NOMO-1 treated with DMSO at 0.1 percent for 48 hours (cell line): ENCODE results near the gene CAPN1.
A peak's percentile ranks its signal among the peaks of the same experiment; 100 is the strongest.
"Not testable (repeated sequence)": the region's sequence is repeated elsewhere in the genome, so short reads cannot be mapped to it uniquely, and the experiment has no call there.

Source experiments
- DNase-seq: peaks from one replicate; lab custom pipeline; 2025; ENCODE audit not compliant: unreplicated experiment; lab: John Stamatoyannopoulos, UW

The CAPN1 gene

DNA sequence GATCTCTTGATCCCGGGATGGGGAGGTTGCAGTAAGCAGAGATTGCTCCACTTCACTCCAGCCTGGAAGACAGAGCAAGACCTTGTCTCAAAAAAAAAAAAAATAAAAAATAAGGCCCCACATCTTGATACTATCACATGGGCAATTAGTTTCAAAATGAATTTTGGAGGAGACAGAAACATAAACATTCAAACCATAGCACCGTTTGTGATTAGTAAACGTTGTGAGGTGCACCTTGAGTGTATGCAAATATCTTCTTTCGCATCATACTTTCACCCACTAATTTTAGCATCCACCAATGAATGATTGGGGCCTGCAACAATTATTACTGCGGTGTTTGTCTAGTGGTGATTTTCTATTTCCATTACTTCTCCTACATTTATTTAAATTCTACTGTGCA is 22.7 kb upstream of the CAPN1 start:
- DNase-seq: no peak

DNA sequence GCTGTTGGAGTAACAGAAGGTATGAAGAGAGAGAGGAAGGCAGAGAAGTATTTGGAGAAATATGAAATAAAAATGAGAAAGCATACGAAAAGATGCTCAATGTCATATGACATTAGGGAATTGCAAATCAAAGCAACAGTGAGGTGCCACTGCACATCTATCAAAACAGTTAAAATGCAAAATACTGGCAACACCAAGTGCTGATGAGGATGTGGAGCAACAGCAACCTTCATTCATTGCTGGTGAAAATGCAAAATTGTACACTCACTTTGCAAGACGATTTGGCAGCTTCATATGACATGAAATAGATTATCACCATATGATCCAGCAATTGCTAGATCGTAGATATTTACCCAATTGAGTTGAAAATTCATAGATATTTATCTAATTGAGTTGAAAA is 21.1 kb upstream of the CAPN1 start:
- no peak for DNase-seq

DNA sequence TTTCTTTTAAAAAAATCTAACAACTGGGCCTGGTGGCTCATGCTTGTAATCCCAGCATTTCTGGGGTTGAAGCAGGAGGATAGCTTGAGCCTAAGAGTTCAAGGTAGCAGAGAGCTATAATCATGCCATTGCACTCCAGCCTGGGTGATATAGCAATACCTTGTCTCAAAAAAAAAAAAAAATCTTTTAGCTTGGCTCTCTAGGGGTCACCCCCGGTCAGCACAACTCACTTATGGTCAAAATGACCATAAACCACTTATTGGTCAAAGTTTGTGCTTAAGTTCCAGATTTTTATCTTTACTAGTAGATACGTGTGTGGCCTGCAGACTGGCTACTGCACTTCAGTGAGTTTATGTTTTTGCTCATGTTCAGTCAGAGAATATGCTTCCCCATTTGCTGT is 18.0 kb upstream of the CAPN1 start:
- DNase-seq: no peak

DNA sequence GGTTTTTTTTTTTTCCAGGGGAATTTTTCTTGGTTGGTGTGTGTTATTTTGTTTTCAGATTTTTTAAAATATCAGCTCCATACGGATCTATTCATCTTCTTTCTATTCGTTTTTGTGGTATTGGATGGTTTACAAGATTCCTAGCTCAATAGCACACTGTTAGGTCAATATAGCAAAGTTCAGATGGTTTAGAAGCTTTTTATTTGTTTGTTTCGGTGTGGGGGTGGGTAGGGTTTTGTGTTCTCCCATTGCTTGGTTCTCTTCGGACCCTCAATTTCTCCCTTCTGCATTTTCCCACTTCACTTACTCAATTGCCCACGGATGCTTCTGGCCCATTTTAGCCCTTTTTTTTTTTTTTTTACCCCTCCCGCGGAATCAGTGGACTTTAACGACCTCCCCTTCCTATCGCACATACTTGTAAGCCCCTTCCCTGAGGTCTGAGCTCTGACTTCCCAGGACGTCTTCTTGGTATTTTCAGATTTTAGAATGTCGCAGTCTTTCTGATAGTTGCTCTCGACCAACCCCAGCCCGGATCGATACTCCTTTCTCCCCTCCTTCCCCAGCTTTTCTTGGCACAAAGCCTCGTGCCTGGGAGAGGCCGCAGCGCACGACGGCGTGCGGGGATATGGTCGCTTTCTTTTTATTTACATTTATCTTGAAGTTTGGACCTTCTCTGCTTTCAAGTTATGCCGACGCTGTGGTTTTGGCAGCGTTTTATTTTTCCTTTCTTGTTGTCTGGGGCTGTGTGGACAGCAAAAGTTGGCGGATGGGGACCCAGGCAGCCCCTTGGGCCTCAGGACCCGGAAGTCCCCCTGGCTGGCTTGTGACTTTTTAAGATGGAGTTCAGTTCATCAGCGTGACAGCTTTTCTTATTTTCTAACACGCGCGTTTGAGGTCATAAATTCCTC is 16.1 kb upstream of the CAPN1 start:
- DNase-seq: no peak

DNA sequence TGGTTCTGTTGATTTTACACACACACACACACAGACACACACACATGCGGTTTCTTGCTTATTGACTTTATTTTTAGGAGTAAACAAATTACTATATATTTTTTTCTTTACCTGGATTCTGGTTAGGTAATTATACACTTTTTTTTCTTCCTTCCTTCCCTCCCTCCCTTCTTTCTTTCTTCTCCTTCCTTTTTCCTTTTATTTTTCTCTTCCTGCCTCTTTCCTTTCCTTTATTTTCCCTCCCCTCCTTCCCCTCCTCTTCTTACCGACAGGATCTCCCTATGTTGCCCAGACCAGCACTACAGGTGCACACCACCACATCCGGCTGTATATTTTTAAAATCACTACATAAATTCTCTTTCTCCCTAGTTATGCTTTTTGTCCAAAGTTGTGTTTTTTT is 14.8 kb upstream of the CAPN1 start:
- no peak for DNase-seq

DNA sequence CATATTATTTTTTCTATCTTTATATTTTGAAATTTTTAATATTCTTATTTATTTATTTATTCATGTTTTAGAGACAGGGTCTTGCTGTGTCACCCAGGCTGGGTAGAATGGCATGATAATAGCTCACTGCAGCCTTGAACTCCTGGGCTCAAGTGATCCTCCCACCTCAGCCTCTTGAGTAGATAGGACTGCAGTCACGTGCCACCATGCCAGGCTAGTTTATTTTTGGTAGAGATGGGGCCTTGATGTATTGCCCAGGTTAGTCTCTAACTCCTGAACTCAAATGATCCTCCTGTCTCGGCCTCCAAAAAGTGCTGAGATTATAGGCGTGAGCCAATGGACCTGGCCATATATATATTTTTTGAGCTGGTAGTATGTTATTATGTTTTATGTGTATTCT is 14.1 kb upstream of the CAPN1 start:
- DNase-seq: no peak

DNA sequence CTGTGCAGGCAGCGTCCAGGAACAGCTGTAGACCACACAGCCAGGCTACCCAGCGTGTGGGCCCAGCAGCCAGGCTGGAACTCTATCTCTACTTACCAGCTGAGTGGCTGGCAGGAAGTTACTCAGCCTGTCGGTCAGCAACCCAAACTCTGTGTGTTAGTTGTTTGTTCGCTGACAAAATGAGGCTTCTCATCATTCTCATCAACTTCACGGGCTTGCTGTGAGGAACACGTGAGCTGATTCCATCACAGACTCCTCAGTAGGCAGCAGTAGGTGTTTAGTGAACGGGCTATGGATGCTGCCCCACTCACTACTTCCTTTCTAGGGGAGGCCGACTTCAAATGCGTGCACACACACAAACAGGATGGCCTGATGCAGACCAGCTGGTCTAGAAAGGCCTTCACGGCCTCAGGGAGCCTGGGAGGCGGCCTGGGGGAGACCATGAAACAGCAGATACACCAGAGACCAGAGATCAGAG is 12.5 kb upstream of the CAPN1 start:
- no peak for DNase-seq

DNA sequence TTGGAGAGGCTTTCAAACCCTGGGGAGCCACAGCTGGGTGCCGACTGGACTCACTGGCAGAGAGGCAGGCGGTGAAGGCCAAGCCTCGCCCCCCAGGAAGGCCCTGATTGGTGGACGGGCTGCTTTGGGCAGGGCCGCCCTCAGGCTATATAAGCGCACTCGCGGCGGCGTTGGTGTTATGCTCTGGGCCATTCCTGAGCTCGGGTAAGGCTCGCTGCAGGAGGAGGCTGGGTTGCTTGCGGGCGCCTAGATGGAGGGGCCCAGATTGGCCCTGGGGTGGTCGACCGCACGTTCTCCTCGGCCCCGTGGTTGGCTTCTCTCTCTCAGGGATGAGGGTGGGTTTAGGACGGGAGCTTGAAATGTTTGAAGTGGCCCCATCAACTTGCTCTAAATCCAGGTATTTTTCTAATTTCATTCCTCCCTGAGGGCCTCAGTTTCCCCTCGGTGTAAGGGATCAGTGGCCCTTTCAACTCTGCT is 11.6 kb upstream of the CAPN1 start, which contains the start of gene SPDYC:
Gene SPDYC, plus strand, starts transcription at position 176 of the 477 bp plus-strand sequence. CDS start 1,125 bp downstream, outside the sequence.
- DNase-seq: no peak

DNA sequence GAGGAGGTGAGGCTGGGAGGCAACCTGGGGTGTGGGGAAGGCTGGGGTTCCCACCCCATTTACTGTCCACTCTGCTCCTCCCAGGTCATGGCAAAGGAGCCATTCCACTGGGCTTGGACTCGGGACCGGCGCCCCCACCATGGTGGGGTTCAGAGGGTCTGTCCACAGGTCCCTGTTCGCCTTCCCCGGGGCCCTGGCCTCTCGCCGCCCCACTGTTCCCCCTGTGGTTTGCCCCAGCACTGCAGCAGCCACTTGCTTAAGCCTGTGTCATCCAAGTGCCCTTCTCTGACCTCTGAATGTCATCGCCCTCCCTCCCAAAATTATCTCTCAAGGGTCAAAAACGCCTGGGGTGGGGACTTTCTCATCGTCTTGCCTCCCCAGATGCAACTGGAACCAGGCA is 9.1 kb upstream of the CAPN1 start:
- no peak for DNase-seq

DNA sequence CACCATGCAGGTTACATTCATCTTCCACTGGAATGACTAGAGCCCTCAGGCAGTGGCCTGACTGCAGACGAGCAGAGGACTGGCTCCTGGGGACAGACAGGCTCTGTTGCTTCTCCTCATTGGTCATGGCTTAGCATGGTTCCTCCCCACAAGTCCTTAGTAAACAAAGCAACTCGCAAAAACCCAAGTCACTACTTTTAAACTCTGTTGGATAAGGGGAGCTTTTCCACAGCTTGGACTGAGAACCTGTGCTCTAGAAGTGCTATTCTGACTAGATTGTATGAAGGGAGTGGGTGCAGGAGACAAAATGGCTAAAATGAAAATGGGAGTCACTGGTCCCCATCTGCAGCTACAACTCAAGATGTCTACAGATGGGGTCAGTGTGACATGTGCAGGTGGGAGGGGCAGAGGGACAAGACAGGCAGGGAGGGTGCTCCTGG is 7.1 kb upstream of the CAPN1 start:
- not testable (repeated sequence) for DNase-seq

DNA sequence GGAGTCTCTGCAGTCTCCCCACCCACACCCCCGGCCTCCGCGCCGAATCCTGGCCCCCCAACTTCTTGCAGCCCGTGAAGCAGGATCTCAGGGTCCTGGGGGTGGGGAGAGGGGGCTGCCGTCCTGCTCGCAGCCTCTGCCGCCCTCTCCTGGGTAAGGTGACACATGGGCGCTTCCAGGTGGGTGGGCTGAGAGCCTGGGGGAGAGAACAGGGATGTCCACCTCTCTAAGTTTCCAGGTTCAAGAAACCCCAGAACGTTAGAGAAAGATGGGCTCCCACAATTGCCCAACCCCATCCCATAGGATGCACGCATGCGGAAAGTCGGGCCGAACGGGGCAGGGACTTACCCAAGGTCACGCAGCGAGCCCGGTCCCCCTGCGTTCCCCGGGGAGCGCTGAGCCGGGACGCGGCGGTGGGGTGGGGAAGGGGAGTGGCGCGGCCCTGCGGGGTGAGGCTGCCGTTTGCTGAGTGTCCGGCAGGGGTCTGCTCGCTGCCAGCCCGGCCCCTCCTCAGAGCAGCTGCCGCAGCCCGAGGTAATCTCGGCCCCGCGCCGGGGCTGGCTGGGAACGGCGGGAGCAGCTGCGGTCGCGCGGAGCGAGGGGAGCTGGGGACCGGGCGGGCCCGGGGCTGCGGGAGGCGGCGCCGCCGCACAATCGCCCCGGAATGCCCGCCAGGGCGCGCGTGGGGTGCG is 705 bp upstream of the CAPN1 start:
- DNase-seq: peak; percentile 49

DNA sequence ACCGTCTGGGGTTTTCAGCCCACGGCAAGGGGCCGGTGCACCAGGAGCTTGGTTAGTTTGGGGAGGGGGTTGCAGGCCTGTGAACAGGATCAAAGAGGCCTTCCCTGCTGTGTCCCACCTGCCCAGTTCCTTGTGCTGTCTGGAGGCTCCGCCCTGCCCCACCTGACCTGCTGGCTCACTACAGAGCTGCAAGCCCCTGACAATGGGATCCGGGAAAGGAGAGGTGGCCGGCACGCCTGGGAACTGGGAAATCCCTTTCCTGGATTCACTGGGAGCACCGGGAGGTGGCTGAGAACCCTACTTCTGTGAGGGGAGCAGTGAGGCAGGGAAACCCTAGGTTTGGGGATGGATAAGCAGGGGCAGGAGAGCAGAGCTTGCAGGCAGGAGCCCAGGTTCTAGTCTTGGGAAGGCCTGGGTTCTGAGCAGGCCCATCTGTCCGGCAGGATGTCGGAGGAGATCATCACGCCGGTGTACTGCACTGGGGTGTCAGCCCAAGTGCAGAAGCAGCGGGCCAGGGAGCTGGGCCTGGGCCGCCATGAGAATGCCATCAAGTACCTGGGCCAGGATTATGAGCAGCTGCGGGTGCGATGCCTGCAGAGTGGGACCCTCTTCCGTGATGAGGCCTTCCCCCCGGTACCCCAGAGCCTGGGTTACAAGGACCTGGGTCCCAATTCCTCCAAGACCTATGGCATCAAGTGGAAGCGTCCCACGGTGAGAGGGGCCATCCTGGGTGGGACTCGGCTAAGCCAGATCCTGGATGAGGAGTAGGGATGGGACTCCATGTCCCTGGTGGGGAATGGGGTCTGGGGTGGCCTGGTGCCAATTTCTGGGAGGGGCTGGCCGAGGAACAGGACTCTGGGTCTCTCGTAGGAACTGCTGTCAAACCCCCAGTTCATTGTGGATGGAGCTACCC is 786 bp downstream of the CAPN1 start:
- DNase-seq: peak; percentile 10

DNA sequence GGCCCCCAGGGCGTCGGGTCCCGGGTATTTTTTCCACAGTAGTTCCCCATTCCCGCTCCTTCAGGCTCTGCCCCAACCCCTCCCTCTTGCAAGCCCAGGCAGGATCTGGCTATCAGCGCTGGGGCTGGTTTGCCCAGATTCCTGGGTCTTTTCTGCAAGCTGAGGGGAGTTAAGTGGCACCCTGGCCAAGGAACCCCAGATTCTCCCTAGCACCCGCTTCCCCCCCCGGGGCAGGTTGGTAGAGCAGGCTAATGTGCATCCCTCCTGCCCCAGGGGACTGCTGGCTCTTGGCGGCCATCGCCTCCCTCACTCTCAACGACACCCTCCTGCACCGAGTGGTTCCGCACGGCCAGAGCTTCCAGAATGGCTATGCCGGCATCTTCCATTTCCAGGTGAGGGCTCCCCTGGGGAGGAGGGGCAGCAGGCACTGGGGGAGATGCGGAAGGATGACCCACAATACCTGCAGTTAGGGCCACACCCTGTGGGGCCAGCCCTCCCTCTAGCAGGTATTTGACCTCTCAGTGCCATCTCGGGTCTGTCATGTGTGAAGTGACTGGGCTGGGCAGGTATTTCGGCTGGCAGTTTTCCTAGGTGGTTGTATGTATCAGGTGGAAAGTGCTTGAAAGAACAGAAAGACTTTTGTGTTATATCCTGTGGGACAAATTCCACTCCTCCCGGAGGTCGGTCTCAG is 1.6 kb downstream of the CAPN1 start:
- no peak for DNase-seq

DNA sequence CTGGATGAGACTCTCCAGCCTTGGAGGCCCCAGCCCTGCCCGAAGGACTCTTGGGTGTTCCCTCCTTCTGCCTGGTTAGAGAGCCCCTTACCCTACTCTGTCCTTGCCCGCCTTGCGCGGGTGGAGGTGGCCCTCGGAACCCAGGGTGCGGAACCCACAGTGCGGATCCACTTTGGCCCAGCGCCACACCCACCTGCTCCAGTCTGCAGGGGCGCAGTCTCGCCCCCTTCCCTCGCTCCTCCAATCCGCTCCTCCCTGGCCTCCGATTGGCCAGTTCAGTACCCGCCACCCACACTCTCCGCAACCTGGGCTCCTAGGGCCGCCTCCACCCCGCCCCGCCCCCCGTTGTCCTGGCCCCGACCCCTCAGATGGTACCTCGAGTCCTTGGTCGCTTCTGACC is 2.4 kb downstream of the CAPN1 start:
- no peak for DNase-seq

DNA sequence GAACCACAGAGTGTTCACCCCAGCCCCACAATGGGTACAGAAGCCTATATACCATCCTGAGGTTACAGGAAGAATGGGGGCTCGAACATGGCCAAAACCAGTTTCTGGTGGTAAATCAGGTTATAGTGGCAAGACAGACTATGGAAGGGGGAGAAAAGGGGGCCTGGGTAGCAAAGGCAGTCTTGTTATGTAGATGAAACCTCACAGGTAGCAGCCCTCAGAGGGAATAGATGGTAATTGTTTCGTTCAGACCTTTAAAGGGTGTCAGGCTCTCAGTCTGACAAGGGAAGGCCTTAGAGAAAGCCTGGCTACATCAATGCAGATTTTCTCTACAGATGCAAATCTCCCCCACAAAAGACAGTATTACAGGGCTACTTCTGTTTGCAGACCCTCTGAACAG is 3.4 kb downstream of the CAPN1 start:
- no peak for DNase-seq

DNA sequence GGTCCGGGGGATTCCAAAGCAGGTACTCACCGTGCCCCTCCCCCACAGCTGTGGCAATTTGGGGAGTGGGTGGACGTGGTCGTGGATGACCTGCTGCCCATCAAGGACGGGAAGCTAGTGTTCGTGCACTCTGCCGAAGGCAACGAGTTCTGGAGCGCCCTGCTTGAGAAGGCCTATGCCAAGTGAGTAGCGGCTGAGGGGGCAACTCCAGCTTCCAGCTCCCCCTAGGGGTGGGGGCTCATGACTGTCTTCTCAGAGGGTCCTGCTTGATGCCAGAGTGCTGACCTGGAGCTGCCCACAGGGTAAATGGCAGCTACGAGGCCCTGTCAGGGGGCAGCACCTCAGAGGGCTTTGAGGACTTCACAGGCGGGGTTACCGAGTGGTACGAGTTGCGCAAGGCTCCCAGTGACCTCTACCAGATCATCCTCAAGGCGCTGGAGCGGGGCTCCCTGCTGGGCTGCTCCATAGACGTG is 4.2 kb downstream of the CAPN1 start:
- DNase-seq: no peak

DNA sequence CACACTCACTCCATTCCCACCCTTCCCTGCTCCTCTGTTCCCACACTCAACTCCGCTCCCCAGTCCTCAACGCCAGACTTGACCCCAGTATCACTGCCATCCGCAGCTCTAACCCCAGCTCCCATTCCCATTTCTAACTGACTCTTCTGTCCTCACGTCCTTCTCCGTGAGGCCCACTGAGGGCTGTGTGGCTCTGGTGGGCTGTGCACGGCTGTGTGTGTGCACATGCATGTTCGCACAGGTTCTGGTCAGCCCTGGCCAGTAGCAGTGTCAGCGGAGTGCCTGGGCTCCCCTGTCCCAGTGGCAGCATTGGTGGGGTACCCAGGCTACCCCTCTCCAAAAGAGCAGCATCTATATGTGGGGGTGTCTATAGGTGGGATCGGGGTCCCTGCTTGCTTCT is 5.0 kb downstream of the CAPN1 start:
- no peak for DNase-seq

DNA sequence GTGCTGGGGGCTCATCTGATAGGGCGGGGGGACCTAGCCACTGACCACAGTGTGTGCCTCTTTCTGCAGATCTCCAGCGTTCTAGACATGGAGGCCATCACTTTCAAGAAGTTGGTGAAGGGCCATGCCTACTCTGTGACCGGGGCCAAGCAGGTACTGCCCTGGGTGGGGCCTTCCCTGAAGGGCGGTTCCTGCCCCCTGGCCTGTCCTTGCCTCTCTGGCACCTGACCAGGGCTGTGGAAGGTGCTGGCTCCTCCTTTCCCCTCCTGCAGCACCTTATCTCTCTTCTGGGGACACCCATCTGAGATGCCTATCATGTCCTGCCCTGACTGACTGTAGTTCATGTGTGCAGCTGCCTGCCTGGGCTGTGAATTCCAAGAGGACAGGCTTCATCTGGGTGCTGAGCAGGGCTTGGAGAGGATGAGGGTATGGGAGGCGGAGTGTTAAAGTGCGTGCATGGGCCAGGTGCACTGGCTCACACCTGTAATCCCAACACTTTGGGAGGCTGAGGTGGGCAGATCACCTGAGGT is 5.5 kb downstream of the CAPN1 start:
- no peak for DNase-seq

DNA sequence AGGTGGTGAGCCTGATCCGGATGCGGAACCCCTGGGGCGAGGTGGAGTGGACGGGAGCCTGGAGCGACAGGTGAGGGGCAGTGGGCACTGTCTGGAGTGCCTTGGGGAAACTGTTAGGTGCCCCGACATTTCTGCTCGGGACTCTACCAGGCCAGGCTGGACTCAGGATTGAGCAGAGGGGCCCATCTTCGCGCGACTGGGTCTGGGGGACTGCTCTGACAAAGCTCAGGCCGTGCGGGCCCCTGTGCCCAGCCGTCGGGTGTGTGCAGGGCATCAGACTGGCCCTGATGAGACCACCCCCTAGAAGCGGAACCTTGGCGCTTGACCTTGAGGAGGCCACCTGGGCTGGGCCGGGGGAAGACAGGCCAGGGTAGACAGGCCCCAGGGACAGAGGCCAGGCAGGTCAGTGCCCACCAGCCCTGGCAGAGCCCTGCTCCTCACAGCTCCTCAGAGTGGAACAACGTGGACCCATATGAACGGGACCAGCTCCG is 6.3 kb downstream of the CAPN1 start:
- no peak for DNase-seq

DNA sequence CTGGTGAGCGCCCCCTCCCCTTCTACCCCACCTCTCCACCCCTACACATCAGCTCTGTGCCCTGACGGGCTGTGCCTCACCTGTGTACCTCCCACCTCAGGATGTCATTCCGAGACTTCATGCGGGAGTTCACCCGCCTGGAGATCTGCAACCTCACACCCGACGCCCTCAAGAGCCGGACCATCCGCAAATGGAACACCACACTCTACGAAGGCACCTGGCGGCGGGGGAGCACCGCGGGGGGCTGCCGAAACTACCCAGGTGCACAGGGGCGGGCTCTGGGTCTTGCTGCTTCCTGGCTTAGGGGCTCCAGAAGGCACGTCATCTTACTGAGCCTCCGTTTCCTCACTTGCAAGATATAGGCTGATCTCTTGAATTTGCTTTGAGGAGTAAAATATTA is 6.8 kb downstream of the CAPN1 start:
- DNase-seq: no peak
